GM18519 (cell line): Measurements from ENCODE around the gene MAMDC2.

Experiments
- ATAC-seq: cut with Tn5 transposase; IDR thresholded peaks from one replicate; pipeline ENCODE4 v1.9.1; 2021; ENCODE audit warnings: mild to moderate bottlenecking, moderate library complexity; ENCODE audit not compliant: unreplicated experiment, low FRiP score

Gene MAMDC2

DNA sequence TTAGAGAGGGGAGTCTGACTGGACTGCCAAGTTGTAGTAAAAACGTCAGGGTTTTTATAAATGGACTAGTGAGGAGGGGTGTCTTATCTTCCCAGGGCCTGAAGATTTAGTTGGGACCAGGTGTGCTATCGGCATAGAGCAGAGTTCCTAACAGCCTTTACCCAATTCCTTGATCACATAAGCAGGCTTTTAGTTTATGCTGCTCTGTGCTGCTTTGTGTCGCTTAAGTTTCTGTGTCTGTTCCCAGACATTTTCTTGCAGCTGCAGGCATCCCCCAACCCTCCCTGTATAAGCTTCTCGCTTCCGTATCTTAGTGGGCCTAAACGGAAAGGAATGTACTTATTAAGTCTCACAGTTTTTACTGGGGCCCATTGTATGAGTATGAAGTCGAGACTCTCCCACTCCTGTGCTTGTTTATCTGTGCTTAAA lies 212.5 kb downstream of the MAMDC2 start:
- no peak for ATAC-seq

DNA sequence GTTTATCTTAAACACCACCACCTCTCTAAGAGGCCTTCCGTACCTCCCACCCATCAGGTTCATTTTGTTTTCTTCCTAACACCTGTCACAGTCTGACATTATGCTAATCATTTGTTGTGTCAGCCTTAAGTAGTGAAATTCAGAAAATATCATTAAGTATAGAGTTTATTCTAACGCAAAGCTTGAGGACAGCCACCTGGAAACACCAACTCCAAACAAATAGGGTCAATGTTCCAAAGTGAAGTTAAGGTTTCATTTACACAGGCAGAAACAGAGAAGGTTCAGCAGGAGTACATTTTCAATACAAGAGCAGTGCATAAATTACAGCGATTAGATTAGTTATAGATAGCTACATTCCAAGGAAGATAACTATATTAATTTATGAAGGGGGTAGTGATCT lies 213.9 kb downstream of the MAMDC2 start:
- ATAC-seq = no peak

DNA sequence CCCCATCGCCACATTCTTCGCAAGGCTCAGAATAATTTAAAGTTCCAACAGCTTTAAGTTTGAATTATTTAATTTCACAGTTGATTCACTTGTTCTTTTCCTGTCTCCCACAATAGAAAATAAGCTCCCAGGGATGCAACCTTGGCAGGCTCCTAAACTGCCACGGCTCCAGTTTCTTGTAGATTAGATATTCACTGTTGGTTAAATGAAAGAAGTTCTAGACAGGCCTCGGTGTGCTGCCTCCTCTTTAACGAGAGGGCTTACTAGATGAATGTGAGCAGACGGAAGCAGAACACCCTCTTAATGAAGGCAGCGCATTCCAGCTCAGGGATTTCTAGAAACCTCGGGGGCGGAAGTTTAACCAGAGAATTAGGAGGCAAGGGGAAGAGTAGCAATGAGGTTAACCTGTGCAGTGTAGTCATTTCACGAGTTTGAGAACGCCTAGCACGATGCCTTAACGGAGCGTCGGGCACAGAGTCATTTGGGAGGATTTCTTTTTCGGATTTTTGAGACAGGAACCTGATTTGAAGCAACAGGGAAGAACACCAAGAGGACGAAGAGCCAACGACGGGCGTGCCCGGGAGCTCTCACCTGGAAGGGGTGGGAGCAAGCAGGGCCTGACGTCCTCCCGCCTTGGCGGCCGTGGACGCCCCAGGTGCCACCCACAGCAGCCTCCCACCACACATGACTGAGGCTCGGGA lies 214.5 kb downstream of the MAMDC2 start:
- peak; percentile 30 for ATAC-seq

DNA sequence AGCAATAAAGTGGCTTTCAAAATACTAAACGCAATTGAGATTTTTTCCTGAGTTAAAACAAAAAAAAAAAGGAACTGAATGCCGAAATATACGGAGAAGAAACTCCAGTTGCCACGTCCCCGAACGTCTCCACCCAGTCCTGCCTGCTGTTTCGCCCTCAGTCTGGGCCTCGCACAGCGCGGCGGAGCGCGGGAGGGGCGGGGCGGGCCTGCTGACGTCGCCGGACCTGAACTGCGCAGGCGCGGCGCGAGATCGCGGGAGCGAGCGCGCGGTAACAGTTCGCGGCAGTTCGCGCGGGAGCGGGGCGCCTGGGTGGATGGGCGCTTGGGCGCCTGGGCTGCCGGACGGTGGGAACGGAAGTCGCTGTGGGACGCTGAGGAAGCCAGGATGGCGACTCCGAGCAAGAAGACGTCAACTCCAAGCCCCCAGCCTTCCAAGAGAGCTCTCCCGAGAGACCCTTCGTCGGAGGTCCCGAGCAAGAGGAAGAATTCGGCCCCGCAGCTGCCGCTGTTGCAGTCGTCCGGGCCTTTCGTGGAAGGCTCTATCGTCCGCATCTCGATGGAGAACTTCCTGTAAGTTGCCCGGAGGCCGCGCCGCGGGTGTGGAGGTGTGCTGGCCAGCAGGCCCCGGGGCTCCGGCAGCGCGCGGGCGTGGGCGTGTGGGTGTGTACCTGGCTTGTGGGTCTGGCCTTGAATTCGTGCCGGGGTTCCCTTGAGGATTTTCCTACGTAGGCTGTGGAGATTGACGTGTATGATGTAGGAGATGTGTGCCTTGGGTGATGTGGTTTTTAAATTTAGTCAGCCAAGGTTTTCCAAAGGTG lies 215.3 kb downstream of the MAMDC2 start, which contains the start of gene SMC5:
SMC5 (plus strand) TSS at position 287 of the 820 bp plus-strand sequence; CDS start at position 388, 101 bp downstream.
- ATAC-seq = peak; percentile 84

DNA sequence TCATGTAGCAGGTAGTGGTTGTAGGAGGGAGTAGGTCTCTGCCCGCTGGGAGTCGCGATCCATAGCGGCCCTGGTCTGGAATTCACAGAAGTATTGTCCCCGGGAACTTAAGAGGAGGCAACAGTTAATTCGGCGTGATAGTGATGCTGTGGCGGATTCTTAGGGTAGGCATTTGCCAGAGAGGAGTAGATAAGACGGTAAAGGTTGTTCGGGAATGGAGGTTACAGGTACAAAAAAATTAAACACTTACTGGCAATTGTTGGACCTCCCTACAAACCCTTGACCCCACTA lies 215.8 kb downstream of the MAMDC2 start:
- no peak for ATAC-seq

DNA sequence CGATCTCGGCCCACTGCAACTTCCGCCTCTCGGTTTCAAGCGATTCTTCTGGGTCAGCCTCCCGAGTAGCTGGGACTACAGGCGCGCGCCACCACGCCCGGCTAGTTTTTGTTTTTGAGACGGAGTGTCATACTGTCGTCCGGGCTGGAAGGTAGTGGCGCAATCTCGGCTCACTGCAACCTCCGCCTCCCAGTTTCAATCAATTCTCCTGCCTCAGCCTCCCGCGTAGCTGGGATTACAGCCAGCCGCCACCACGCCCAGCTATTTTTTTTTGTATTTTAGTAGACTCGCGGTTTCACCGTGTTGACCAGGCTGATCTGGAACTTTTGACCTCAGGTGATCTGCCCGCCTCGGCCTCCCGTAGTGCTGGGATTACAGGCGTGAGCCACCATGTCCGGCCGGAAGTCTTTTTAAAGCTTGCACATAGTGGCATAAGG lies 216.4 kb downstream of the MAMDC2 start:
- ATAC-seq = no peak

DNA sequence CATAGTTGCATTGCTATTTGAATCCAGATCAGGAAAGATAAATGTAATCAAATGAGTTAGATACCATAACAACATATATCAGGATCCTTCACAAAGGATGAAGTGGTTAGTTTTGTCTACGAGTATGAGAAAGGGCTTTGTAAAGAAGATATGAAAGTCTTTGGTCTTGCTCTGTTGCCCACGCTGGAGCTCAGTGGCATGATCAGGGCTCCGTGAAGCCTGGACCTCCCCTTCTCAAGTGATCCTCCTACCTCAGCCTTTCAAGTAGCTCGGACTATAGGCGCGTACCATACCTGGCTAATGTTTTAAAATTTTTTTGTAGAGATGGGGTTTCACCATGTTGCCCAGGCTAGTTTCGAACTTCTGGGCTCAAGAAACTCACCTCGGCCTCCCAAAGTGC lies 217.0 kb downstream of the MAMDC2 start:
- peak; percentile 26 for ATAC-seq

DNA sequence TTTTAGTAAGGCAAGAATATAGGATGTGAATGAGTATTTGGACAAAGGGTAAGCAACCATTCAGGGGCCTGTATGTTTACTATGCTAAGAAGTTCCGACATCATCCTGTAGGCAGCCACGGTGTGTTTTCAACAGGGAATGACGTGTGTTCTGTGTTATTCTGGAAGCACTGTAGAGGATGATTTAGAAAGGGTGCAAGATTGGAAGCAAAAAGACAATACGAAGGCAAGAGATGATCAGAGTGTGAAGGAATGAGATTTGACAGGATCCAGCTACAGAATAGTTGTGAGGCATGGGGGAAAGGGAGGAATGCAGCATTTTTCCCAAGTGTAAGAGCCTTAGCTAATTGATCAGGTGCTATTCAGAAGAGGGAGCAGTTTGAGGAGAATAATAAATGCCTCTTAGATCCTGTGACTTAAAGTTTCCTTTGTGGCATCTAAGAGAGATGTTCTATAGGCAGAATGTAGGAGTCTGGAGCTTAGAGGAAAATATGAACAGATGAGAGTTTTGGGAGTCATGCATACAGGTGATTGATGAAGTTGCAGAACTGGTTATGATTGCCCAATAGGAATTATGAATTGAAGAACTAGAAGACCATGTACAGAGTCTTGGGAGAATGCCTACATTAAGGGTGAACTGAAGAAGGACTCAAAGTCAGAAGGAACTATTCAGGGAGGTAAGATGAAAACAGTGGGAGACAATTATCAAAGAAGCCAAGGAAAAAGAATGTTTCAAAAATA lies 217.7 kb downstream of the MAMDC2 start:
- ATAC-seq = no peak

DNA sequence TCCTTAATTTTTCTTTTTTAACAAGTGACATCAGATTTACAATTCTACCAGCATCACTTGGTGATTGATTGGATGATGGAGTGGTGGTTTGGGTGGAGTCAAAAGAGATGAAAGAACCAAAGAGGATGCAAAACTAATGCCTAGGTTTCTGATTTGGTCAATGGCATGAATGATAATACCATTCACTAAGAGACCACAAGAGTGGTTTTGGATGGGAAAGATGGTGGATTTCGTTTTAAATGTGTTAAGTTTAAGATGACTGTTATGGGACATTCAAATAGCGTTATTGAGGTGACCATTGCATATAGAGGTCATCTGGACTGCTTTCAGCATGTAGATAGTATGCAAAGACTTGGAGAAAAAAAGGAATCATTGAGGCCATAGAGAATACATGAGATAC lies 218.7 kb downstream of the MAMDC2 start:
- ATAC-seq = no peak

DNA sequence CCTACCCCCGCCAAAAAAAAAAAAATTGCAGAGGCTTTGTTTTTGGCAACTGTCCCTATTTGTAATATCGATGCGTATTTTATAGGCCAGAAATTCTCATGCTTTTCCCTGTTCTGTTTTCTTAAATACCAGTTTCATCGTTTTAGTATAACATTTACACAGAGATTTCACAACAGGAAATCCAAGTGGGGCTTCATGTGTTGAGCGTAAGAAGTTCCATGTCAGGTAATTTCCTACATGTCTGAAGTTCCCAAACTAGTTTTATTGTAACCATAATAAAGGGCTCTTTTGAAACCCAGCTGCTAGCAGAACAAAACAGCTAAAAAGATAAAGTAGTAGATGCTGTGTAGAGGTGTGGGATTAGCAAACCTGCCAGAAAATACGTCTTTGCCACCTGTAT lies 219.3 kb downstream of the MAMDC2 start:
- ATAC-seq = no peak

DNA sequence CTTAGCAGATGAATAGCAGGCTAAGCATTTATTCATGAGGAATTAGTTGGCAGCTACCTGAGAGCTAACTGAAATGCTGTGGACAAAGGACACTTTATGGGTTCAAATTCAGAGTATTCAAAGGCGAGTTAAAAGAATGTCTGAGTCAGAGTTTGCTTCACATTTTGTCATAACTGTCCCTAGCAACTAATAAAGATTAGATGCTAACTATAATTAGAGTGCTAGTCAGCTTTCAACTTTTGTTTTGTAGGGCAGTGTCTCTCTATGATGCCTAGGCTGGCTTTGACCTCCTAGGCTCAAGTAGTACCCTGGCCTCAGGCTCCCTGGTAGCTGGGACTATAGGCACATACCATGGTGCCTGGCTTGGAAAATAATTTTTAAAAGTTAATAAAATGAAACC lies 219.8 kb downstream of the MAMDC2 start:
- no peak for ATAC-seq
